ENCODE results near the gene INPP5E.

- TF ChIP-seq CTCF (conservative IDR thresholded peaks at IDR 0.05; ENCODE audit: low read depth, low read length) = no peak
- no peak for TF ChIP-seq EZH2phosphoT487 (IDR thresholded peaks at IDR 0.05; ENCODE audit: borderline replicate concordance, low read length)
Measured at GRCh38 chr9:136399176-136400037, 40.2 kb downstream of the INPP5E start.

Measured in PC-3 (cell line).